Loucy (cell line): ENCODE results near the gene ACAA1.

Source experiments
- H2AFZ ChIP-seq: fragments of 200-600 bp; sonication (generic); 2 replicates; pipeline ENCODE4 v1.6.0; 2016; ENCODE audit warnings: antibody characterized with exemption, mild to moderate bottlenecking, low read length, moderate library complexity
- H3F3A ChIP-seq: fragments of 200-600 bp; 2 replicates; pipeline ENCODE4 v1.6.0; 2016; ENCODE audit warnings: antibody characterized with exemption, low read depth, mild to moderate bottlenecking
- H3K27me3 ChIP-seq: fragments of 200-600 bp; sonication (generic); 2 replicates; pipeline ENCODE4 v1.6.1; 2014; ENCODE audit warnings: low read length, mild to moderate bottlenecking; ENCODE audit not compliant: insufficient read depth, poor library complexity, severe bottlenecking
- H3K36me3 ChIP-seq: fragments of 200-600 bp; sonication (generic); 2 replicates; pipeline ENCODE4 v1.6.1; 2016; ENCODE audit warnings: low read length; ENCODE audit not compliant: insufficient read depth
- H3K4me1 ChIP-seq: fragments of 200-600 bp; sonication (generic); 2 replicates; pipeline ENCODE4 v1.5.1; 2014; ENCODE audit warnings: low read length, mild to moderate bottlenecking; ENCODE audit not compliant: insufficient read depth, poor library complexity, severe bottlenecking
- H3K4me2 ChIP-seq: fragments of 200-600 bp; sonication (generic); 2 replicates; pipeline ENCODE4 v1.6.0; 2014; ENCODE audit warnings: antibody characterized with exemption, low read length, low read depth, mild to moderate bottlenecking; ENCODE audit not compliant: poor library complexity, severe bottlenecking
- H3K4me3 ChIP-seq: fragments of 200-600 bp; sonication (generic); 2 replicates; pipeline ENCODE4 v1.5.1; 2014; ENCODE audit warnings: low read length, mild to moderate bottlenecking, mixed read lengths; ENCODE audit not compliant: poor library complexity, severe bottlenecking
- H3K79me2 ChIP-seq: fragments of 200-600 bp; sonication (generic); 2 replicates; pipeline ENCODE4 v1.6.1; 2014; ENCODE audit warnings: low read length; ENCODE audit not compliant: insufficient read depth
- H3K9ac ChIP-seq: fragments of 200-600 bp; sonication (generic); 2 replicates; pipeline ENCODE4 v1.6.0; 2014; ENCODE audit warnings: mild to moderate bottlenecking, low read depth, low read length, moderate library complexity; ENCODE audit not compliant: poor library complexity, severe bottlenecking
- H3K9me2 ChIP-seq: fragments of 200-600 bp; sonication (generic); replicated peaks from 2 replicates; pipeline ENCODE4 v1.6.1; 2016; ENCODE audit warnings: low read depth, low read length, mixed read lengths
- H3K9me3 ChIP-seq: fragments of 200-600 bp; sonication (generic); 2 replicates; pipeline ENCODE4 v1.6.1; 2014; ENCODE audit warnings: mild to moderate bottlenecking, antibody characterized with exemption, low read length, low read depth; ENCODE audit not compliant: insufficient read depth
- H4K20me1 ChIP-seq: fragments of 200-600 bp; sonication (generic); 2 replicates; pipeline ENCODE4 v1.6.0; 2014; ENCODE audit warnings: antibody characterized with exemption, low read length, mild to moderate bottlenecking; ENCODE audit not compliant: insufficient read depth, poor library complexity, severe bottlenecking
- CTCF ChIP-seq: fragments of 200-600 bp; sonication (generic); conservative IDR thresholded peaks from 2 replicates; pipeline ENCODE4 v1.5.1; 2014; ENCODE audit warnings: mild to moderate bottlenecking, antibody characterized with exemption, low read length
- EZH2phosphoT487 ChIP-seq: fragments of 200-600 bp; IDR thresholded peaks from 2 replicates; pipeline ENCODE4 v1.6.1; 2018; ENCODE audit warnings: antibody characterized with exemption, mild to moderate bottlenecking, moderate library complexity, borderline replicate concordance

The ACAA1 gene

GRCh38 chr3:38109580-38110313 is 27.2 kb downstream of the ACAA1 start:
- Histone ChIP-seq H3K4me1 (no peaks in the 10 kb centered on the region), H3K4me3 (no peak overlapping the region), H2AFZ (no peak overlapping the region), H3K79me2 (no peaks in the 10 kb centered on the region), H3K9me3 (peaks cover 5% of the 10 kb centered on the region; the same call in 1 of the 2 replicates), H3F3A (no peaks in the 10 kb centered on the region), H3K4me2 (no peak overlapping the region), H3K27me3 (no peaks in the 10 kb centered on the region), H4K20me1 (no peaks in the 10 kb centered on the region), H3K36me3 (no peaks in the 10 kb centered on the region), H3K9me2 (no peaks in the 10 kb centered on the region), H3K9ac (no peak overlapping the region)
- TF ChIP-seq EZH2phosphoT487 (no peak), CTCF (no peak)

GRCh38 chr3:38108649-38109579 is 28.0 kb downstream of the ACAA1 start:
- TF ChIP-seq CTCF (no peak), EZH2phosphoT487 (no peak)
- Histone ChIP-seq H3K36me3 (no peaks in the 10 kb centered on the region), H3K4me3 (no peak overlapping the region), H2AFZ (no peak overlapping the region), H3K27me3 (no peaks in the 10 kb centered on the region), H3K79me2 (no peaks in the 10 kb centered on the region), H3F3A (no peaks in the 10 kb centered on the region), H3K9ac (no peak overlapping the region), H3K9me3 (peaks cover 5% of the 10 kb centered on the region; the same call in 1 of the 2 replicates), H3K9me2 (no peaks in the 10 kb centered on the region), H4K20me1 (no peaks in the 10 kb centered on the region), H3K4me2 (no peak overlapping the region), H3K4me1 (no peaks in the 10 kb centered on the region)

- TF ChIP-seq EZH2phosphoT487 (no peak), CTCF (no peak)
- Histone ChIP-seq H3K36me3 (no peaks in the 10 kb centered on the region), H3F3A (no peaks in the 10 kb centered on the region)
These were observed 28.8 kb downstream of the ACAA1 start for GRCh38 chr3:38107911-38108648.

More at GRCh38 chr3:38107911-38108648, 28.8 kb downstream of the ACAA1 start:
- Histone ChIP-seq H3K27me3 (no peaks in the 10 kb centered on the region), H3K9me3 (peaks cover 5% of the 10 kb centered on the region; the same call in 1 of the 2 replicates), H4K20me1 (no peaks in the 10 kb centered on the region), H3K79me2 (no peaks in the 10 kb centered on the region), H3K4me3 (no peak overlapping the region), H2AFZ (no peak overlapping the region), H3K4me2 (no peak overlapping the region), H3K4me1 (no peaks in the 10 kb centered on the region), H3K9me2 (no peaks in the 10 kb centered on the region), H3K9ac (no peak overlapping the region)
